RWPE2 (cell line): ENCODE results near the gene ZKSCAN3.
"Not testable (repeated sequence)": the region's sequence is repeated elsewhere in the genome, so short reads cannot be mapped to it uniquely, and the experiment has no call there.

Experiments used
- ATAC-seq: fragments of 200-7000 bp; cut with Tn5 transposase; 3 replicates; pipeline ENCODE4 v1.9.1; 2021; ENCODE audit warnings: low read depth
- DNase-seq: peaks from one replicate; pipeline ENCODE4 v3.0.0-alpha.2; 2020; ENCODE audit warnings: low spot score
- H3K27ac ChIP-seq: fragments of 450-650 bp; 2 replicates; pipeline ENCODE4 v1.5.1; 2017; ENCODE audit warnings: mild to moderate bottlenecking; ENCODE audit not compliant: poor library complexity, severe bottlenecking
- H3K27me3 ChIP-seq: fragments of 250-450 bp; sonication (Bioruptor Pico); 2 replicates; pipeline ENCODE4 v1.5.1; 2021; ENCODE audit warnings: mild to moderate bottlenecking, moderate library complexity; ENCODE audit not compliant: insufficient read depth, poor library complexity, severe bottlenecking
- H3K36me3 ChIP-seq: fragments of 250-450 bp; sonication (Bioruptor Pico); 2 replicates; pipeline ENCODE4 v1.5.1; 2020; ENCODE audit warnings: low read depth, mild to moderate bottlenecking, moderate library complexity
- H3K4me1 ChIP-seq: fragments of 250-450 bp; sonication (Bioruptor Pico); 2 replicates; pipeline ENCODE4 v1.5.1; 2021; ENCODE audit warnings: mild to moderate bottlenecking, moderate library complexity; ENCODE audit not compliant: insufficient read depth, poor library complexity, severe bottlenecking
- H3K4me3 ChIP-seq: fragments of 250-450 bp; sonication (Bioruptor Pico); 2 replicates; pipeline ENCODE4 v1.5.1; 2021; ENCODE audit warnings: mild to moderate bottlenecking, moderate library complexity; ENCODE audit not compliant: severe bottlenecking
- H3K9me3 ChIP-seq: fragments of 250-450 bp; sonication (Bioruptor Pico); 2 replicates; pipeline ENCODE4 v1.5.1; 2021; ENCODE audit warnings: mild to moderate bottlenecking, moderate library complexity; ENCODE audit not compliant: severe bottlenecking
- TF ChIP-seq, protein P1 (sequence below): fragments of 450-650 bp; IDR thresholded peaks from one replicate; pipeline ENCODE4 v1.5.1; 2017; ENCODE audit warnings: mild to moderate bottlenecking, moderate library complexity; ENCODE audit not compliant: poor library complexity, severe bottlenecking

ZKSCAN3 gene

DNA sequence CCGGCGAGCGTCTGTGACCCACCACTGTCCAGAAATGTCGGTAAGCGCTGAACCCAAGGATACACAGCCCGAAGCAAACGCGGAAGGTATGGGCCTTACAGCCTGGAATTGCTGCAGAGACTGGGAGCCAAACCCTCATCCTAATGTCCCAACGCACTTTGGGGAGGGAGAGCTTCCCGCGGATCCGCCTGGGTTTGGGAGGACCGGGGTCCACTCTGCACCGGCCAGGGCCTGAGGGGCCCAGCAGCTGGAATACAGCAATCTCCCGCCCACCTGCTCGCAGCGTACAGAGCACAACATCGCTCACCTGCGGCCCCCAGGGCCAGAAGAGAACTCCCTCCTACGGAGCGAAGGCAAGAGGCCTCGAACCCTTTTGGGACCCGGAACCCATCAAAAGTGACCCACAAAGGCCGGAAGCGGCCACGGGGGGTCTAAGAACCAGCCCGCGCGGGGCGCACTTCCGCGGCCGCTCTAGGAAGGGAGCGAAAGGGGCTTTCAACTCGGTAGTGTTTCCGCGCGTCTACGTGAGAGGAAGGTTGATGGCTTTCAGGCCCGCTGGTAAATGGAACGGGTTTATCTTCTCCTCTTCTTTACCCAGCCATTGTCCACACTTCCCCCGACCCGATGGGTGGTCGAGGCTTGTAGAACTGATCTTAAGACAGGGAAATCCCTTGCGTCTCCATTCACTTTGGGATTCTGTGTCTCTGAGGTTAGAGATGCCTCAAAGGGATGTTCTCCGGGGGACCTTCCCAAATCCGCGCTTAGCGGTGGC lies 49.8 kb downstream of the ZKSCAN3 start, which contains the start of gene ZSCAN12:
Gene ZSCAN12 (minus strand): TSS at position 398 of the 772 bp plus-strand sequence. CDS start 1,342 bp downstream, outside the sequence.
- peak; percentile 86 for ATAC-seq
- Histone ChIP-seq H3K4me3 (peak within 1 kb of the TSS; percentile 59), H3K27ac (peak within 1 kb of the TSS; percentile 63), H3K4me1 (peaks cover 20% of the 10 kb centered on the region), H3K27me3 (no peaks in the 10 kb centered on the region), H3K36me3 (peaks cover 37% of the 10 kb centered on the region), H3K9me3 (no peaks in the 10 kb centered on the region)
- TF ChIP-seq, protein P1, sequence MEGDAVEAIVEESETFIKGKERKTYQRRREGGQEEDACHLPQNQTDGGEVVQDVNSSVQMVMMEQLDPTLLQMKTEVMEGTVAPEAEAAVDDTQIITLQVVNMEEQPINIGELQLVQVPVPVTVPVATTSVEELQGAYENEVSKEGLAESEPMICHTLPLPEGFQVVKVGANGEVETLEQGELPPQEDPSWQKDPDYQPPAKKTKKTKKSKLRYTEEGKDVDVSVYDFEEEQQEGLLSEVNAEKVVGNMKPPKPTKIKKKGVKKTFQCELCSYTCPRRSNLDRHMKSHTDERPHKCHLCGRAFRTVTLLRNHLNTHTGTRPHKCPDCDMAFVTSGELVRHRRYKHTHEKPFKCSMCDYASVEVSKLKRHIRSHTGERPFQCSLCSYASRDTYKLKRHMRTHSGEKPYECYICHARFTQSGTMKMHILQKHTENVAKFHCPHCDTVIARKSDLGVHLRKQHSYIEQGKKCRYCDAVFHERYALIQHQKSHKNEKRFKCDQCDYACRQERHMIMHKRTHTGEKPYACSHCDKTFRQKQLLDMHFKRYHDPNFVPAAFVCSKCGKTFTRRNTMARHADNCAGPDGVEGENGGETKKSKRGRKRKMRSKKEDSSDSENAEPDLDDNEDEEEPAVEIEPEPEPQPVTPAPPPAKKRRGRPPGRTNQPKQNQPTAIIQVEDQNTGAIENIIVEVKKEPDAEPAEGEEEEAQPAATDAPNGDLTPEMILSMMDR = peak; percentile 71
- DNase-seq = peak; percentile 75

DNA sequence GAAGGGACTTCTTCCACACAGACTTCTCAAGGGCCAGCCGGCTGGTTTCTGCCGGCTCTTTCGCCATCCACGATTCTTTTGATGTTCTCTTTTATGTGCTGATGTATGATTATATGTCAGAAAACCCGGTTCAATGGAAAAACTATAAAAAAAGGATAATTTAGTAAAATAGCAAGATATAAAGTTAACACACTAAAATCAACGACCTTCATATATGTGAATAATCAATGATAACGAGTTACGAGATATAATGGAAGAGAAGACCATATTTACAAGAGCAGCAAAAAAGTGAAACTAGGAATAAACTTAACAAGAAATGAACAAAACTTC lies 50.3 kb downstream of the ZKSCAN3 start:
- no peak for ATAC-seq
- H3K36me3 ChIP-seq = peaks cover 31% of the 10 kb centered on the region
- H3K27ac ChIP-seq = peak overlapping the region; percentile 63
- H3K4me3 ChIP-seq = peak overlapping the region; percentile 59
- TF ChIP-seq, protein P1 = no peak
- no peak for DNase-seq
- H3K27me3 ChIP-seq = no peaks in the 10 kb centered on the region
- H3K4me1 ChIP-seq = peaks cover 20% of the 10 kb centered on the region
- H3K9me3 ChIP-seq = no peaks in the 10 kb centered on the region

DNA sequence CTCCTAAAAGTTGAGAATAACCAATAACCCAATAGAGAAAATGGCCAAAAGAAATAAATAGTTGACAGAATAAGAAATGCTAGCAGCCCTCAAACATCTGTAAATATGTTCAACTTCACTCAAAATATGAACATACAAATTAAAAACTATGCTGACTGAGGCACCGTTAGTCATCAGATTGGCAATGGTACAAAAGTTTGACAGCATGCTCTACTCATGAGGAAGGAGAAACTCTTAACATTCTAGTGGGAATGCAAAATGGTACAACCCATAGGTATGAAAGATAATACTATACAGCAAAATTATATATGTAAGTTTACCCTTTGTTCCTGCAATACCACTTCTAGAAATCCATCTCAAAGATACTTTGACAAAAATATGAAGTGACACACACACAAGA lies 51.4 kb downstream of the ZKSCAN3 start:
- H3K36me3 ChIP-seq = peaks cover 22% of the 10 kb centered on the region
- no peak overlapping the region for H3K4me3 ChIP-seq
- no peaks in the 10 kb centered on the region for H3K9me3 ChIP-seq
- no peak overlapping the region for H3K27ac ChIP-seq
- DNase-seq (no peak), ATAC-seq (no peak)
- peaks cover 19% of the 10 kb centered on the region for H3K4me1 ChIP-seq
- H3K27me3 ChIP-seq = no peaks in the 10 kb centered on the region
- TF ChIP-seq, protein P1 = no peak

DNA sequence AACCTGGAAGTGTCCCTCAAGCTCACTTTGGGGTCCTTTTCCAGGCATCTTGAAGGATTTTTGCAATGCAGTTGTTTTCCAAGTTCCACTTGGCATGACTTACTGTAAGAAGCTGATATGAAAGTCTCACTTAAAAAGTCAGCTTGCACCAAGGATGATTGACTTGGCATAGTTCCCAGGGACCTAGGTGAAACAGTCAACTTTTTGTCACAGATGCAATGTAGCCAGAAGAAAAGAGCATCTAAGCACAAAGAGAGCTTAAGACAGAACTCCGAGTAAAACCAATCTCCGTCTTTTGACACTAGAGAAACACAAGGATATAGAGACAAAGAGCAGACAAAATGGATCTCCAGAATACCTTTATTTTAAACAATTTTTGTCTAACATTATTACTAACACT lies 52.5 kb downstream of the ZKSCAN3 start:
- ATAC-seq (no peak), DNase-seq (no peak)
- Histone ChIP-seq H3K9me3 (no peaks in the 10 kb centered on the region), H3K4me3 (no peak overlapping the region), H3K27ac (no peak overlapping the region), H3K27me3 (no peaks in the 10 kb centered on the region), H3K4me1 (peaks cover 9% of the 10 kb centered on the region), H3K36me3 (peaks cover 12% of the 10 kb centered on the region)
- TF ChIP-seq, protein P1 = no peak

DNA sequence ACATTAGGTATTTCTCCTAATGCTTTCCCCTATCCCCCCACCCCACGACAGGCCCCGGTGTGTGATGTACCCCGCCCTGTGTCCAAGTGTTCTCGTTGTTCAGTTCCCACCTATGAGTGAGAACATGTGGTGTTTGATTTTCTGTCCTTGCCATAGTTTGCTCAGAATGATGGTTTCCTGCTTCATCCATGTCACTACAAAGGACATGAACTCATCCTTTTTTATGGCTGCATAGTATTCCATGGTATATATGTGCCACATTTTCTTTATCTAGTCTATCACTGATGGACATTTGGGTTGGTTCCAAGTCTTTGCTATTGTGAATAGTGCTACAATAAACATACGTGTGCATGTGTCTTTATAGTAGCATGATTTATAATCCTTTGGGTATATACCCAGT lies 54.2 kb downstream of the ZKSCAN3 start:
- H3K4me1 ChIP-seq, DNase-seq, H3K27me3 ChIP-seq, H3K4me3 ChIP-seq, H3K36me3 ChIP-seq, H3K9me3 ChIP-seq, ATAC-seq, H3K27ac ChIP-seq: not testable (repeated sequence)
